Activated T-cell treated with anti-CD3 and anti-CD28 coated beads for 24 hours (primary cell): ENCODE data around the gene RBM47.
"Not testable (repeated sequence)": the region's sequence is repeated elsewhere in the genome, so short reads cannot be mapped to it uniquely, and the experiment has no call there.

Experiments
- DNase-seq: peaks from one replicate; pipeline ENCODE4 v3.0.0-alpha.2; 2020; ENCODE audit warnings: low read depth

The RBM47 gene

GRCh38 chr4:40562208-40562607 is 67.5 kb downstream of the RBM47 start:
- DNase-seq, result no peak

- DNase-seq, result not testable (repeated sequence)
Measured at GRCh38 chr4:40561543-40562177, 68.0 kb downstream of the RBM47 start.

DNA sequence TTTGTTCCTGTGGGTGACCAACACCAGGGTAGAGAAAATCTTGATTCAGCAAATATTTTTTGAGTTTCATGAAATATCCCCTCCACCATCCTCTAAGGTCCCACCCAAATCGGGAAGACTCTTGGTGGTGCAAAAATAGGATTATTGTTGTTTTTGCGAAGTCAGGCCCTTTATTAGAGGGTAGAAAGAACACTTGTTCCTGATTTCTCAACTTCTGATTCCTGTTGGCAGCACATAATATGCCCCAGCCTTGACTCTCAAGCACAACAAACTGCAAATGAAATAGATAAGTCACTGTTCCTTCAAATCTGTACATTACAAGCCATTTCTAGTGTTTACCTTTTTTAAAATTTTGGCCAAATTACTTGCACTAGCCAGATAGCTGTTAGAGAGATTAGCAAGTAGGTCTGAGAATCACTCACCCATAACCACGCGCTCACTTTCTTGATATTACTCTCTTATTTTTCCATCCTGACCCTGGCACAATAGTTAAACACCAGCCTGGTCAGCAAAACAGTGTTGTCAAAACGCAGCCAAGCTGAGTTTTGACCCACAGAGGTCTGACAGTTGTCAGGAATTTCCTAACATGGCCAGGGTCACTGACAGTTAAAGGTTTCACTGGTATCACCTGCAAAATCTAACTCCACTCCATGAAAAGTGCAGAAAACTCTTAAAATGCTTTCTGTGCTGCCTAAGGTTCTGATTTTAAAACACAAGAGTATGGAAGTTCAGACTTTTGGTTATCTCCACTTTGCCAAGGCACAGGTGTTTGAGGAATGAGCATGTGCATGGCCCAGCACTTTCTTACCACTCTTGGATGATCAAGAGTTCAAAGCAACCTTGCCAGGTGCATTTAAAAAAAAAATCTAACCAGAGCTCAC is 69.8 kb downstream of the RBM47 start:
- DNase-seq, result no peak

GRCh38 chr4:40557736-40558135 is 71.9 kb downstream of the RBM47 start:
- no peak for DNase-seq

- no peak for DNase-seq
Measured at GRCh38 chr4:40555176-40555900, 74.3 kb downstream of the RBM47 start.

DNA sequence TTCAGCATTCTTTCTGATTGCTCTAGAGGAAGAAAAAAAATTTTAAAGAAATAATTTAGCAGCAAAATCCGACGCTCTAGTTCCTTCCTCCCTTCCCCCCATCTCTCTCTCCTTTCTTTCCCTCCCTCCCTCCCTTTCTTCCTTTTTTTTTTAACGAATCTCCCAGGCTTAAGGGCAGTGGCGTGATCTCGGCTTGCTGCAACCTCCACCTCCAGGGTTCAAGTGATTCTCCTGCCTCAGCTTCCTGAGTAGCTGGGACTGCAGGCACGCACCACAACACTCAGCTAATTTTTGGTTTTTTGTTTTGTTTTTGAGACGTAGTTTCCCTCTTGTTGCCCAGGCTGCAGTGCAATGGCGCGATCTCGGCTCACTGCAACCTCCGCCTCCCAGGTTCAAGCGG is 75.0 kb downstream of the RBM47 start:
- DNase-seq, result not testable (repeated sequence)

GRCh38 chr4:40553995-40554394 is 75.7 kb downstream of the RBM47 start:
- no peak for DNase-seq

- no peak for DNase-seq
Measured at GRCh38 chr4:40552536-40552935, 77.1 kb downstream of the RBM47 start.

DNA sequence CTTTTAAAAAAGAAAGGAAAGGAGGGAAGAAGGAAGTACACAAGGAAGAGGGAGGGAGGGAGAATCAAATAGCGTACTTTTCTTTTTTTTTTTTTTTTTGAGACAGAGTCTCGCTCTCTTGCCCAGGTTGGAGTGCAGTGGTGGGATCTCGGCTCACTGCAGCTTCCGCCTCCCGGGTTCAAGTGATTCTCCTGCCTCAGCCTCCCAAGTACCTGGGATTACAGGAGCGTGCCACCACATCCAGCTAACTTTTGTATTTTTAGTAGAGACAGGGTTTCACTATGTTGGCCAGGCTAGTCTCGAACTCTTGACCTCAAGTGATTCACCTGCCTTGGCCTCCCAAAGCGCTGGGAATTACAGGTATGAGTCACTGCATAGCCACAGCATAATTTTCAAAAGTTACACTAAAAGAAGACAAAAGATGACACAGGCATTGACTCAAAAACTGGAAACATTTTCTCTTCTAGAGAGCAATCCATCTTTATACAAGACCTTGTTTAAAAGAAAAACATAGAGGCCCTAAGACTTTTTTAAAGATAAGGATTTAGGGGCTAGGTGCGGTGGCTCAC is 78.0 kb downstream of the RBM47 start:
- not testable (repeated sequence) for DNase-seq

DNA sequence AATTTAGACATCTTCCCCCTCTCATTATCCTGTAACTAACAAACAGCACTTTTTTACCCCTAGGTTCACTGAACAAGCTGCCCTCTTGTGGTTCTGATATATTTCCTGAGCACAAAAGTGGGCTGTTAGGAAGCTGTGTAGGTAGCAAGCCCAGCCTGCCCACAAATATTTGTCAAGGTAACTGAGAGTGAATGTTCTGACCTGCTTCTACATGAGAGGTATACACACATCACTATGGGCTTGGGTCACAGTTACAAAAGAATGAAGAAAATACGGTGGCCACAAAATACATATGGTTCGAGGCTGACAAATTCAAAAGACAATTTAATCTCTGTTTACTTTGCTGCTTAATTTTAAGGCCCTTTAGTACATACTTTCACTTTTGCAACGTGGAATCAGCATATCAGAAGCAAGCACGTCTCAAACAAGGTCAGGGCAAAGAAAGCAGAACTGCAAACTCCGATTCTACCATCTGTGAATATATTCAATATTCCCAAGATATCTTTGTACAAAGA is 78.7 kb downstream of the RBM47 start:
- no peak for DNase-seq

- no peak for DNase-seq
Measured at GRCh38 chr4:40550196-40550595, 79.5 kb downstream of the RBM47 start.

DNA sequence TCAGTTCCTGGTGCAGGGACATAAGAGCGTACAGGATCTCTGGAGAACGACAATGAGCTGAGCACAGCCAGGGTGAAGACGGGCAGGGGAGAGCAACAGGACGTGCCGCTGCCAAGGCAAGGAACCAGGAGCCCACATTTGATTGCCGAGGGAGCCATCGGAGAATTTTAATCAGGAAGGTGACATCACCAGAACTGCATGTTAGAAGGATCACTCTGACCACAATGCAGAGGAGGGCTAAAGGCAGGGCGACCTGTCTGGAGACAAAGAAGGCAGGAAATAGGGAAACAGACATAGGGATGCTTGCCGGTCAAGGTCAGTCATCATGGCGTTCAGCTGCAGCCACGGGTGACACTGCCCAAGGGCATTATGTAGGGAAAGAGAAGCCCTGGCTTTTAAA is 81.4 kb downstream of the RBM47 start:
- DNase-seq, result no peak

- no peak for DNase-seq
Measured at GRCh38 chr4:40547789-40548132, 81.9 kb downstream of the RBM47 start.

- DNase-seq, result no peak
Measured at GRCh38 chr4:40546969-40547788, 82.5 kb downstream of the RBM47 start.

DNA sequence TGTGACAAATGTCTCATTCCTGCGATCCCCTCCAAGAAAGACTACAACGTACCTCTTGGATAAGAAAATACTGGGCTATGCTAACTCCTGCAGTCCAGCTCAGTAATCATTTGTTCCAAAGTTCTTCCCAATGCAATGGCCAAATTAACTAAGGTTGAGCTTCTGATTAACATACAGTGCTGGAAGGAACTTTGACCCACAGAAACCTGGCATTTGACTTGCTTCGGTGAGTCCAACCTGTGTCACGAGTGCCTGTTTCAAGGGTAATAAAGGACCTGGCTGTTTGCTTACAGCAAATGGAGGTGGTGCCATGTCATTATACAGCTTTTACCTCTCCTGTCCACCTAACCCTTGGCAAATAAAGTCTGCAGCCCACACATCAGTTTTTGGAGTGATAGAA is 83.2 kb downstream of the RBM47 start:
- no peak for DNase-seq

- not testable (repeated sequence) for DNase-seq
Measured at GRCh38 chr4:40545487-40545886, 84.2 kb downstream of the RBM47 start.

DNA sequence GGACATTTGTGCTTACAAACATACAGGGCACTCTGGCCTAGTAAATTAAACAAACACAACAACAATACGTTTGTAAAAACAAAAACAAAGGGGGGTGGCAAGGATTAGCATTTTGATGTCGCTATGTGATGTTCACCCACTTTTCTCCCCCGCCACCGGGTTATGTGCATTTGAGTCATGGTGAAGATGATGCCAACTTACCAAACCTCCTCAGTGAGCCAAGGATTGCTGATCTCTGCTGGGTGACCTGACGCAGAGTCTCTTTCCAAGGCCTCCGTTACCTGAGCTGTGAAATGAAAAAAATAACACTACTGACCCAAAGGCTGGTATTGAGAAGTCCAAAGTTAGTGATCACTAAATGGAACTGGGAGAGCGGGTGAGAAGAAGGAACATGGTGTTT is 85.4 kb downstream of the RBM47 start:
- DNase-seq, result no peak

GRCh38 chr4:40540800-40541199 is 88.9 kb downstream of the RBM47 start:
- no peak for DNase-seq

GRCh38 chr4:40536032-40536431 is 93.6 kb downstream of the RBM47 start:
- no peak for DNase-seq

GRCh38 chr4:40531636-40532023 is 98.0 kb downstream of the RBM47 start:
- DNase-seq, result no peak

DNA sequence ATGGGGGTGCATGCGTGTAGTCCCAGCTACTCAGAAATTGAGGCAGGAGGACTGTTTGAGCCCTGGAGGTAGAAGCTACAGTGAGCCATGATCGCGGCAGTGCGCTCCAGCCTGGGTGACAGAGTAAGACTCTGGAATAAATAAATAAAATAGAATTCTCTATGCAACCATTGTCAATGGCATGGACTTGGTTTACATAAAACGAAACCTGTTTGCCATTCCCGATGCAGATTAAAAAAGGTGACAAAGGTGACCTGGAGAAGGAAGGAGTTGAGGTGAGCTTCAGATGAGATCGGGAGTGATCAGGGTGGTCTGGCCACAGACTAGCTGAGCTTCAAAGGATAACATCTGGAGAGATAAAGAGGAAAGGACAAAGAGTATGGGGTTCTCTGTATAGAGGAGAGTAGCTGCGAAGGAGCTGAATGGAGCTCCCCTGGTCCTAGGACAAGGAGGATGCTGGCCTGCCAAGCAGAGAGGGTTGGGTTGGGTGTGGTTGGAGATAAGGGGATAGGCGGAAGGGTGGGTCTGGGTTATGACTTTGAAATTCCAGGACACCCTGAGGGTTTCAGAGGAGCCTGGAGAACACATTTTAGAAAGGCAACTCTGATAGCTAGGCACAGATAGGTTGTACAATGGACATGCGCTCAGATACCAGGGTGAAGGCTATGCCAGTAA is 98.6 kb downstream of the RBM47 start:
- no peak for DNase-seq
